MCF 10A (cell line): ENCODE results near the gene R3HDML. TPM values are rescaled to one million over a fixed set of nuclear protein-coding genes. Genes with fewer than 3 reads are reported as not detected.

Source experiments
- BruUV-seq: library from RNA; stranded (reverse); fragments of 400-500 nt; replicated peaks from 2 replicates; lab custom pipeline; 2021; lab: Mats Ljungman, UMichigan
- CTCF ChIA-PET: fragments of 300-600 bp; sonication (Branson Sonifier 250); formaldehyde crosslinking; extraction: SDS; loops from one replicate; lab custom pipeline; 2021; ENCODE audit warnings: antibody characterized with exemption, inconsistent platforms; lab: Yijun Ruan, JAX
- POLR2A ChIA-PET: fragments of 300-600, 350-650 bp; sonication (Branson Sonifier 250); formaldehyde crosslinking; extraction: SDS; loops from one replicate; lab custom pipeline; 2020; ENCODE audit warnings: antibody characterized with exemption, inconsistent platforms; lab: Yijun Ruan, JAX
- DNase-seq: peaks from one replicate; pipeline ENCODE4 v3.0.0-alpha.2; 2018; ENCODE audit not compliant: unreplicated experiment
- H3K27ac Mint-ChIP-seq: one replicate; pipeline ENCODE4 v1.8.0; 2022; ENCODE audit warnings: mild to moderate bottlenecking, low read depth, mixed read lengths; ENCODE audit not compliant: unreplicated experiment
- H3K27me3 Mint-ChIP-seq: one replicate; pipeline ENCODE4 v1.8.0; 2022; ENCODE audit warnings: mixed read lengths; ENCODE audit not compliant: insufficient read depth, unreplicated experiment
- H3K36me3 Mint-ChIP-seq: one replicate; pipeline ENCODE4 v1.8.0; 2022; ENCODE audit warnings: mild to moderate bottlenecking, moderate library complexity, mixed read lengths; ENCODE audit not compliant: insufficient read depth, unreplicated experiment
- H3K4me1 Mint-ChIP-seq: one replicate; pipeline ENCODE4 v1.8.0; 2022; ENCODE audit warnings: mixed read lengths; ENCODE audit not compliant: insufficient read depth, unreplicated experiment
- H3K4me3 Mint-ChIP-seq: one replicate; pipeline ENCODE4 v1.8.0; 2022; ENCODE audit warnings: mild to moderate bottlenecking, moderate library complexity, mixed read lengths; ENCODE audit not compliant: unreplicated experiment
- H3K9me3 Mint-ChIP-seq: one replicate; pipeline ENCODE4 v1.8.0; 2022; ENCODE audit warnings: mixed read lengths; ENCODE audit not compliant: unreplicated experiment
- CTCF ChIP-seq: fragments of 200-600 bp; IDR thresholded peaks from one replicate; pipeline ENCODE4 v1.8.0; 2022; ENCODE audit warnings: antibody characterized with exemption, mild to moderate bottlenecking; ENCODE audit not compliant: unreplicated experiment
- intact Hi-C: fragments of 100-400 bp; cut with micrococcal nuclease; formaldehyde crosslinking; loops from 2 replicates; pipeline ENCODE4 v1.14.1; 2022
- total RNA-seq: library from RNA; stranded (reverse); gene quantifications from 2 replicates; pipeline ENCODE4 v1.2.3, GENCODE V29; 2022

Gene R3HDML
- total RNA-seq, 1 experiment from 2014 or later = not detected

- CTCF ChIA-PET = interaction anchor here (1.2 to 3.2 kb wide), 2 partner anchors 9 to 85 kb away, joined by 7 to 25 read pairs; partner anchors contain the start of gene FITM2
- no peak overlapping the region for H3K4me3 Mint-ChIP-seq
- BruUV-seq = no TSS peak
- no peak for TF ChIP-seq CTCF
- H3K4me1 Mint-ChIP-seq = peaks cover 6% of the 10 kb centered on the region
- no peak for DNase-seq
- H3K27ac Mint-ChIP-seq = no peak overlapping the region
- no peaks in the 10 kb centered on the region for H3K9me3 Mint-ChIP-seq
- H3K36me3 Mint-ChIP-seq = no peaks in the 10 kb centered on the region
- POLR2A ChIA-PET = interaction anchor here (2.8 kb wide), 1 partner anchor 8 kb away, joined by 8 read pairs; the partner anchor contains the start of gene FITM2
- intact Hi-C loops = no loop called here
- no peaks in the 10 kb centered on the region for H3K27me3 Mint-ChIP-seq
These were observed 34.7 kb upstream of the R3HDML start for GRCh38 chr20:44302026-44302669.

- no peaks in the 10 kb centered on the region for H3K9me3 Mint-ChIP-seq
- no peak overlapping the region for H3K4me3 Mint-ChIP-seq
- BruUV-seq = no TSS peak
- H3K36me3 Mint-ChIP-seq = no peaks in the 10 kb centered on the region
- CTCF ChIA-PET = interaction anchor here (1.2 to 1.3 kb wide), 2 partner anchors 8 to 10 kb away, joined by 3 to 7 read pairs; partner anchors contain the start of gene FITM2
- POLR2A ChIA-PET = no interaction called here
- no peak overlapping the region for H3K27ac Mint-ChIP-seq
- H3K27me3 Mint-ChIP-seq = no peaks in the 10 kb centered on the region
- H3K4me1 Mint-ChIP-seq = peaks cover 6% of the 10 kb centered on the region
- intact Hi-C loops = no loop called here
- TF ChIP-seq CTCF = no peak
- no peak for DNase-seq
These were observed 34.1 kb upstream of the R3HDML start for GRCh38 chr20:44302736-44303135.

- no peak for DNase-seq
- intact Hi-C loops = no loop called here
- Mint-ChIP-seq H3K4me1 (peaks cover 8% of the 10 kb centered on the region), H3K4me3 (no peak overlapping the region), H3K36me3 (no peaks in the 10 kb centered on the region), H3K27me3 (no peaks in the 10 kb centered on the region), H3K9me3 (no peaks in the 10 kb centered on the region), H3K27ac (no peak overlapping the region)
- BruUV-seq = no TSS peak
- TF ChIP-seq CTCF = no peak
- ChIA-PET CTCF (interaction anchor here (0.7 to 1.3 kb wide), 2 partner anchors 8 to 66 kb away, joined by 3 read pairs; no protein-coding TSS in a partner anchor), POLR2A (interaction anchor here (1.2 kb wide), 1 partner anchor 91 kb away, joined by 3 read pairs; no protein-coding TSS in a partner anchor)
These were observed 32.5 kb upstream of the R3HDML start for GRCh38 chr20:44304383-44304782.

- no peaks in the 10 kb centered on the region for H3K27me3 Mint-ChIP-seq
- no peak overlapping the region for H3K4me3 Mint-ChIP-seq
- intact Hi-C loops = no loop called here
- no peak for DNase-seq
- no peak overlapping the region for H3K27ac Mint-ChIP-seq
- H3K4me1 Mint-ChIP-seq = peaks cover 17% of the 10 kb centered on the region
- ChIA-PET CTCF (interaction anchor here (16.6 kb wide), 1 partner anchor 91 kb away, joined by 536 read pairs; no protein-coding TSS in a partner anchor), POLR2A (no interaction called here)
- H3K36me3 Mint-ChIP-seq = peaks cover 9% of the 10 kb centered on the region
- no TSS peak for BruUV-seq
- TF ChIP-seq CTCF = no peak
- no peaks in the 10 kb centered on the region for H3K9me3 Mint-ChIP-seq
These were observed 29.9 kb upstream of the R3HDML start for GRCh38 chr20:44306927-44307326.
